Stimulated activated CD4-positive, alpha-beta T cell treated with anti-CD3 and anti-CD28 coated beads, Interleukin-4, amount 100 ng/mL, for 24 hours (primary cell): ENCODE results near the gene DAD1.

Experiments used
- DNase-seq: peaks from one replicate; pipeline ENCODE4 v3.0.0-alpha.2; 2020

DAD1 gene

GRCh38 chr14:22551605-22551997, 37.4 kb downstream of the DAD1 start:
- peak; percentile 33 for DNase-seq

GRCh38 chr14:22549981-22550673, 38.9 kb downstream of the DAD1 start:
- peak; percentile 84 for DNase-seq

- peak; percentile 14 for DNase-seq
These were observed 39.6 kb downstream of the DAD1 start for GRCh38 chr14:22549324-22549962.

GRCh38 chr14:22547948-22548750, 40.9 kb downstream of the DAD1 start:
- peak; percentile 15 for DNase-seq

- peak; percentile 17 for DNase-seq
These were observed 41.6 kb downstream of the DAD1 start for GRCh38 chr14:22547313-22547947.

GRCh38 chr14:22546722-22547071, 42.3 kb downstream of the DAD1 start:
- peak; percentile 4 for DNase-seq

- DNase-seq: peak; percentile 58
These were observed 42.9 kb downstream of the DAD1 start for GRCh38 chr14:22545842-22546721.

GRCh38 chr14:22544881-22545420, 44.1 kb downstream of the DAD1 start:
- peak; percentile 27 for DNase-seq

GRCh38 chr14:22544406-22544805, 44.6 kb downstream of the DAD1 start:
- DNase-seq: no peak

GRCh38 chr14:22543570-22544357, 45.3 kb downstream of the DAD1 start:
- peak; percentile 25 for DNase-seq

- DNase-seq: no peak
These were observed 46.7 kb downstream of the DAD1 start for GRCh38 chr14:22542360-22542759.

- no peak for DNase-seq
These were observed 47.3 kb downstream of the DAD1 start for GRCh38 chr14:22541721-22542120.

GRCh38 chr14:22540811-22541360, 48.1 kb downstream of the DAD1 start:
- no peak for DNase-seq

GRCh38 chr14:22540293-22540692, 48.7 kb downstream of the DAD1 start:
- no peak for DNase-seq

GRCh38 chr14:22539831-22540230, 49.2 kb downstream of the DAD1 start:
- DNase-seq: no peak

- no peak for DNase-seq
These were observed 50.3 kb downstream of the DAD1 start for GRCh38 chr14:22538671-22539228.

GRCh38 chr14:22537436-22538310, 51.4 kb downstream of the DAD1 start:
- DNase-seq: no peak

- DNase-seq: peak; percentile 94
These were observed 52.1 kb downstream of the DAD1 start for GRCh38 chr14:22536853-22537338.

GRCh38 chr14:22535916-22536315, 53.1 kb downstream of the DAD1 start:
- no peak for DNase-seq
